ENCODE results near the gene ASIP.
A peak's percentile ranks its signal among the peaks of the same experiment; 100 is the strongest.
"Not testable (repeated sequence)": the region's sequence is repeated elsewhere in the genome, so short reads cannot be mapped to it uniquely, and the experiment has no call there.

ASIP gene

GRCh38 chr20:34243377-34243776, 2.2 kb downstream of the ASIP start:
- Histone ChIP-seq H3K27me3 (ENCODE audit: insufficient read depth, low read length) (no peaks in the 10 kb centered on the region), H3K4me1 (ENCODE audit: insufficient read depth, low read length) (no peaks in the 10 kb centered on the region), H3K36me3 (ENCODE audit: insufficient read depth, low read depth, low read length) (no peaks in the 10 kb centered on the region), H3K4me3 (ENCODE audit: low read length) (no peak overlapping the region), H3K9me3 (ENCODE audit: insufficient read depth, low read depth, low read length) (no peaks in the 10 kb centered on the region; the same call in 1 of the 2 replicates), H3K9ac (ENCODE audit: low read depth, low read length) (no peak overlapping the region), H3K27ac (ENCODE audit: low read length) (no peak overlapping the region)

GRCh38 chr20:34246126-34246626, 5.0 kb downstream of the ASIP start:
- no peak overlapping the region for H3K4me3 ChIP-seq (ENCODE audit: low read length)
- no peaks in the 10 kb centered on the region for H3K9me3 ChIP-seq (ENCODE audit: insufficient read depth, low read depth, low read length)
- no peak overlapping the region for H3K27ac ChIP-seq (ENCODE audit: low read length)
- no peaks in the 10 kb centered on the region for H3K36me3 ChIP-seq (ENCODE audit: insufficient read depth, low read depth, low read length)
- H3K4me1 ChIP-seq (ENCODE audit: insufficient read depth, low read length): no peaks in the 10 kb centered on the region
- no peaks in the 10 kb centered on the region for H3K27me3 ChIP-seq (ENCODE audit: insufficient read depth, low read length)
- no peak overlapping the region for H3K9ac ChIP-seq (ENCODE audit: low read depth, low read length)

- no peaks in the 10 kb centered on the region for H3K4me1 ChIP-seq (ENCODE audit: insufficient read depth, low read length)
- no peaks in the 10 kb centered on the region for H3K36me3 ChIP-seq (ENCODE audit: insufficient read depth, low read depth, low read length)
- H3K9ac ChIP-seq (ENCODE audit: low read depth, low read length): no peak overlapping the region
- no peaks in the 10 kb centered on the region for H3K9me3 ChIP-seq (ENCODE audit: insufficient read depth, low read depth, low read length)
- no peak overlapping the region for H3K4me3 ChIP-seq (ENCODE audit: low read length)
- H3K27ac ChIP-seq (ENCODE audit: low read length): no peak overlapping the region
- H3K27me3 ChIP-seq (ENCODE audit: insufficient read depth, low read length): no peaks in the 10 kb centered on the region
These were observed 8.1 kb downstream of the ASIP start for GRCh38 chr20:34249291-34249690.

- no peaks in the 10 kb centered on the region for H3K4me1 ChIP-seq (ENCODE audit: insufficient read depth, low read length)
- H3K4me3 ChIP-seq (ENCODE audit: low read length): no peak overlapping the region
- no peaks in the 10 kb centered on the region for H3K36me3 ChIP-seq (ENCODE audit: insufficient read depth, low read depth, low read length)
- no peak overlapping the region for H3K9ac ChIP-seq (ENCODE audit: low read depth, low read length)
- no peaks in the 10 kb centered on the region for H3K27me3 ChIP-seq (ENCODE audit: insufficient read depth, low read length)
- H3K27ac ChIP-seq (ENCODE audit: low read length): no peak overlapping the region
- H3K9me3 ChIP-seq (ENCODE audit: insufficient read depth, low read depth, low read length): no peaks in the 10 kb centered on the region
These were observed 8.8 kb downstream of the ASIP start for GRCh38 chr20:34250005-34250404.

- Histone ChIP-seq H3K9ac (ENCODE audit: low read depth, low read length) (no peak overlapping the region), H3K27me3 (ENCODE audit: insufficient read depth, low read length) (no peaks in the 10 kb centered on the region), H3K9me3 (ENCODE audit: insufficient read depth, low read depth, low read length) (no peaks in the 10 kb centered on the region), H3K4me1 (ENCODE audit: insufficient read depth, low read length) (no peaks in the 10 kb centered on the region; the same call in 1 of the 2 replicates), H3K4me3 (ENCODE audit: low read length) (no peak overlapping the region), H3K36me3 (ENCODE audit: insufficient read depth, low read depth, low read length) (no peaks in the 10 kb centered on the region), H3K27ac (ENCODE audit: low read length) (no peak overlapping the region)
These were observed 10.4 kb downstream of the ASIP start for GRCh38 chr20:34251619-34252018.

GRCh38 chr20:34252431-34253086, 11.3 kb downstream of the ASIP start:
- not testable (repeated sequence) for H3K27me3 ChIP-seq (ENCODE audit: insufficient read depth, low read length); H3K36me3 ChIP-seq (ENCODE audit: insufficient read depth, low read depth, low read length); H3K4me1 ChIP-seq (ENCODE audit: insufficient read depth, low read length); H3K27ac ChIP-seq (ENCODE audit: low read length); H3K9ac ChIP-seq (ENCODE audit: low read depth, low read length); H3K9me3 ChIP-seq (ENCODE audit: insufficient read depth, low read depth, low read length); H3K4me3 ChIP-seq (ENCODE audit: low read length)

- H3K9me3 ChIP-seq (ENCODE audit: insufficient read depth, low read depth, low read length): no peaks in the 10 kb centered on the region
- no peak overlapping the region for H3K27ac ChIP-seq (ENCODE audit: low read length)
- no peak overlapping the region for H3K9ac ChIP-seq (ENCODE audit: low read depth, low read length)
- H3K36me3 ChIP-seq (ENCODE audit: insufficient read depth, low read depth, low read length): no peaks in the 10 kb centered on the region
- peaks cover 4% of the 10 kb centered on the region; the same call in 1 of the 2 replicates for H3K4me1 ChIP-seq (ENCODE audit: insufficient read depth, low read length)
- H3K27me3 ChIP-seq (ENCODE audit: insufficient read depth, low read length): no peaks in the 10 kb centered on the region
- no peak overlapping the region for H3K4me3 ChIP-seq (ENCODE audit: low read length)
These were observed 13.8 kb downstream of the ASIP start for GRCh38 chr20:34254979-34255378.

- H3K9ac ChIP-seq (ENCODE audit: low read depth, low read length): no peak overlapping the region
- H3K36me3 ChIP-seq (ENCODE audit: insufficient read depth, low read depth, low read length): no peaks in the 10 kb centered on the region
- no peak overlapping the region for H3K27ac ChIP-seq (ENCODE audit: low read length)
- no peaks in the 10 kb centered on the region for H3K27me3 ChIP-seq (ENCODE audit: insufficient read depth, low read length)
- H3K4me1 ChIP-seq (ENCODE audit: insufficient read depth, low read length): peaks cover 4% of the 10 kb centered on the region; the same call in 1 of the 2 replicates
- no peaks in the 10 kb centered on the region for H3K9me3 ChIP-seq (ENCODE audit: insufficient read depth, low read depth, low read length)
- no peak overlapping the region for H3K4me3 ChIP-seq (ENCODE audit: low read length)
These were observed 15.5 kb downstream of the ASIP start for GRCh38 chr20:34256629-34257124.

- no peaks in the 10 kb centered on the region for H3K9me3 ChIP-seq (ENCODE audit: insufficient read depth, low read depth, low read length)
- H3K4me1 ChIP-seq (ENCODE audit: insufficient read depth, low read length): peaks cover 4% of the 10 kb centered on the region; the same call in 1 of the 2 replicates
- no peaks in the 10 kb centered on the region for H3K27me3 ChIP-seq (ENCODE audit: insufficient read depth, low read length)
These were observed 19.2 kb downstream of the ASIP start for GRCh38 chr20:34260208-34260942.

GRCh38 chr20:34262488-34263288, 21.5 kb downstream of the ASIP start:
- Histone ChIP-seq H3K9ac (ENCODE audit: low read depth, low read length) (0 out of 2 replicates have a peak overlapping the region, but pooled peaks have one; percentile 4), H3K27ac (ENCODE audit: low read length) (no peak overlapping the region), H3K9me3 (ENCODE audit: insufficient read depth, low read depth, low read length) (no peaks in the 10 kb centered on the region), H3K4me1 (ENCODE audit: insufficient read depth, low read length) (no peaks in the 10 kb centered on the region), H3K36me3 (ENCODE audit: insufficient read depth, low read depth, low read length) (no peaks in the 10 kb centered on the region), H3K27me3 (ENCODE audit: insufficient read depth, low read length) (no peaks in the 10 kb centered on the region), H3K4me3 (ENCODE audit: low read length) (no peak overlapping the region)

More at GRCh38 chr20:34260208-34260942, 19.2 kb downstream of the ASIP start:
- Histone ChIP-seq H3K9ac (ENCODE audit: low read depth, low read length) (no peak overlapping the region), H3K36me3 (ENCODE audit: insufficient read depth, low read depth, low read length) (no peaks in the 10 kb centered on the region), H3K4me3 (ENCODE audit: low read length) (no peak overlapping the region), H3K27ac (ENCODE audit: low read length) (no peak overlapping the region)

GRCh38 chr20:34263468-34263867, 22.2 kb downstream of the ASIP start:
- not testable (repeated sequence) for H3K36me3 ChIP-seq (ENCODE audit: insufficient read depth, low read depth, low read length); H3K4me3 ChIP-seq (ENCODE audit: low read length); H3K27ac ChIP-seq (ENCODE audit: low read length); H3K9me3 ChIP-seq (ENCODE audit: insufficient read depth, low read depth, low read length); H3K4me1 ChIP-seq (ENCODE audit: insufficient read depth, low read length); H3K27me3 ChIP-seq (ENCODE audit: insufficient read depth, low read length); H3K9ac ChIP-seq (ENCODE audit: low read depth, low read length)
